T-helper 17 cell (primary cell): ENCODE data around the gene THADA. TPM values are rescaled to one million over a fixed set of nuclear protein-coding genes. Genes with fewer than 3 reads are reported as not detected.

Experiments used
- ATAC-seq: fragments of 150-1000 bp; cut with Tn5 transposase; 2 replicates; pipeline ENCODE4 v1.10.0; 2021; ENCODE audit warnings: mild to moderate bottlenecking, moderate library complexity
- DNase-seq, 3 donors: peaks; one replicate each; pipeline versions ENCODE4 v3.0.0 to v3.0.0-alpha.2; 2020 to 2021
- H3K9me3 ChIP-seq: one replicate; pipeline ENCODE4 v1.7.0; 2013; ENCODE audit warnings: low read length, mild to moderate bottlenecking; ENCODE audit not compliant: control insufficient read depth, poor library complexity, severe bottlenecking
- H3K27ac Mint-ChIP-seq: one replicate; pipeline ENCODE4 v1.8.0; 2022; ENCODE audit warnings: mild to moderate bottlenecking, moderate library complexity, mixed read lengths
- H3K27me3 Mint-ChIP-seq: one replicate; pipeline ENCODE4 v1.8.0; 2022; ENCODE audit warnings: mixed read lengths
- H3K36me3 Mint-ChIP-seq: one replicate; pipeline ENCODE4 v1.8.0; 2022; ENCODE audit warnings: low read depth, mixed read lengths
- H3K4me1 Mint-ChIP-seq: one replicate; pipeline ENCODE4 v1.8.0; 2022; ENCODE audit warnings: mild to moderate bottlenecking, mixed read lengths
- H3K4me3 Mint-ChIP-seq: one replicate; pipeline ENCODE4 v1.8.0; 2022; ENCODE audit warnings: mild to moderate bottlenecking, moderate library complexity, mixed read lengths
- total RNA-seq, 4 donors: library from RNA in 2 of 4; stranded (reverse) in 2 of 4; gene quantifications; one replicate each; pipeline ENCODE4 v1.2.3 and lab custom pipeline; 2022 to 2026

The THADA gene
- total RNA-seq, 2 donors from 2014 or later = 40.1 to 41.0 TPM

GRCh38 chr2:43474273-43474672 lies 121.6 kb downstream of the THADA start:
- Mint-ChIP-seq H3K36me3 (peaks cover 20% of the 10 kb centered on the region), H3K27ac (no peak overlapping the region), H3K4me1 (peaks cover 11% of the 10 kb centered on the region), H3K4me3 (no peak overlapping the region), H3K27me3 (no peaks in the 10 kb centered on the region)
- no peak for DNase-seq
- no peak for ATAC-seq
- no peaks in the 10 kb centered on the region for H3K9me3 ChIP-seq

GRCh38 chr2:43473767-43474166 lies 122.1 kb downstream of the THADA start:
- Mint-ChIP-seq H3K36me3 (peaks cover 20% of the 10 kb centered on the region), H3K27ac (no peak overlapping the region), H3K4me3 (no peak overlapping the region), H3K4me1 (peaks cover 14% of the 10 kb centered on the region), H3K27me3 (no peaks in the 10 kb centered on the region)
- ATAC-seq = no peak
- no peak for DNase-seq
- H3K9me3 ChIP-seq = no peaks in the 10 kb centered on the region

DNA sequence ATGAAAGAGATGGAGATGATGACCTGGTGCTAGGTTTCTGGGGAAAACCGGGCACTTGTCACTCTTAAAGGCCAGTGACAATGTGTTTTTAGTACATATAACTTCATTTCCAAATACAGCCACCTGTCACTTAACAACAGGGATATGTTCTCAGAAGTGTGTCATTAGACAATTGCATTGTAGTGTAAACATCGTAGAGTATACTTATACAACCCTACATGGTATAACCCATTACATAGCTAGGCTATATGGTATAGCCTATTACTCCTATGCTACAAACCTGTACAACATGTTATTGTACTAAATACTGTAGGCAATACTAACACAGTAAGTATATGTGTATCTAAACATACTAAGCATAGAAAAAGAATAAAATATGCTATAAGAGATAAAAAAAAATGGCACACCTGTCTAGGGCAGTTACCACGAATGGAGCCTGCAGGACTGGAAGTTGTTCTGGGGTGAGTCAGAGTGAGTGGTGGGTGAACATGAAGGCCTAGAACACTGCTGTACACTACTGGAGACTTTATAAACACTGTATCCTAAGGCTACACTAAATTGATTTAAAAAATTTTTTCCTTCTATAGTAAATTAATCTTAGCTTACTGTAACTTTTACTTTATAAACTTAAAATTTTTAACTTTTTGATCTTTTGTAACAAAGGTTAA lies 123.2 kb downstream of the THADA start:
- no peak overlapping the region for H3K4me3 Mint-ChIP-seq

GRCh38 chr2:43469713-43470112 lies 126.1 kb downstream of the THADA start:
- Mint-ChIP-seq H3K4me3 (no peak overlapping the region), H3K27me3 (no peaks in the 10 kb centered on the region), H3K36me3 (peaks cover 19% of the 10 kb centered on the region), H3K27ac (no peak overlapping the region), H3K4me1 (peaks cover 15% of the 10 kb centered on the region)
- H3K9me3 ChIP-seq = no peaks in the 10 kb centered on the region
- DNase-seq (no peak), ATAC-seq (no peak)

More for the DNA sequence above, 123.2 kb downstream of the THADA start:
- Mint-ChIP-seq H3K27ac (no peak overlapping the region), H3K36me3 (peaks cover 17% of the 10 kb centered on the region), H3K27me3 (no peaks in the 10 kb centered on the region), H3K4me1 (peaks cover 13% of the 10 kb centered on the region)
- no peak for ATAC-seq
- H3K9me3 ChIP-seq = no peaks in the 10 kb centered on the region
- DNase-seq = no peak

- no peak for ATAC-seq
- Mint-ChIP-seq H3K27me3 (no peaks in the 10 kb centered on the region), H3K27ac (no peak overlapping the region), H3K36me3 (peaks cover 16% of the 10 kb centered on the region), H3K4me1 (peaks cover 13% of the 10 kb centered on the region), H3K4me3 (no peak overlapping the region)
- H3K9me3 ChIP-seq = no peaks in the 10 kb centered on the region
- DNase-seq = no peak
Observed at GRCh38 chr2:43469094-43469493, 126.7 kb downstream of the THADA start.

DNA sequence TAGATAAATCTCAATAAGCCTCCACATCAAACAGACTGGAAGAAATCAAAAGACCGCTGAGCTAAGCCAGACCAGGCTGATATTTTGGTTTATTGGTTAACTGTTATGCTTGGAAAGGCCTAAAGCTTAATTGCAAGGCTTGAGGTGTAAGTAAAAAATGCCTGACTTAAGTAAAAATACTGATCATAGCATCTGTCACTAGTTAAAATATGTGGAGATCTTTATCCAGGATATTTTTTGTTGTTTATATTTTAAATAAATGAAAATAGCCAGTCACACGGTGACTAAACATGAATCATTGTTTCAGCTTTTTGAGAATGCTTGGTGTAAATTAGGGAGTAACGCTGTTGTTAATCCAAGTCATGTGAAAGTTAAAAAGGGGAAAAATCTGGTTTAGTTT lies 127.9 kb downstream of the THADA start:
- H3K4me1 Mint-ChIP-seq = peaks cover 11% of the 10 kb centered on the region
- ATAC-seq = no peak
- H3K9me3 ChIP-seq = no peaks in the 10 kb centered on the region
- no peak for DNase-seq
- no peak overlapping the region for H3K4me3 Mint-ChIP-seq
- no peaks in the 10 kb centered on the region for H3K27me3 Mint-ChIP-seq
- H3K36me3 Mint-ChIP-seq = peaks cover 13% of the 10 kb centered on the region
- no peak overlapping the region for H3K27ac Mint-ChIP-seq

DNA sequence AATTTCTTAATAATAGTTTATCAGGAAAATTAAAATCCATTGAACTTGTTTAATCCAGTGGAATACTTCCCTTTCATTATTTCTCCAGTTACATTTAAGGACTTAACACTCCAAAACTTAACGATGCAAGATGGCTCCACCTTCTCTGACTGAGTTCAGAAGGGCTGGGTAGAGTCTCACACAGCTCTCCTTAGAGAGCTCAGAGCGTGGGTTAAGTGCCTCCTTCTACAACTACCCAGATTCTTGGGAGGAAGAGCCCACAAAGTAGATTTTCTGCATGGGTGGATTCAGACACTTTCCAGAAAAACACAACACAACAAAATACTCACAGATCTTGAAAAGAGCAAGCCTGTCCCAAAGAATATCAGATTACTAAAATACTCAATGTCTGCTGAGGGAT lies 130.6 kb downstream of the THADA start:
- Mint-ChIP-seq H3K36me3 (peaks cover 10% of the 10 kb centered on the region), H3K4me3 (no peak overlapping the region), H3K4me1 (peaks cover 17% of the 10 kb centered on the region), H3K27ac (peak overlapping the region; percentile 84), H3K27me3 (no peaks in the 10 kb centered on the region)
- DNase-seq (no peak), ATAC-seq (no peak)
- no peaks in the 10 kb centered on the region for H3K9me3 ChIP-seq

GRCh38 chr2:43464590-43464989 lies 131.2 kb downstream of the THADA start:
- H3K36me3 Mint-ChIP-seq = peaks cover 10% of the 10 kb centered on the region
- H3K4me1 Mint-ChIP-seq = peaks cover 17% of the 10 kb centered on the region
- no peak for DNase-seq
- no peak for ATAC-seq
- H3K27me3 Mint-ChIP-seq = no peaks in the 10 kb centered on the region
- no peaks in the 10 kb centered on the region for H3K9me3 ChIP-seq
- H3K4me3 Mint-ChIP-seq = no peak overlapping the region
- peak overlapping the region; percentile 84 for H3K27ac Mint-ChIP-seq

- ATAC-seq (no peak), DNase-seq (no peak)
- Mint-ChIP-seq H3K4me3 (no peak overlapping the region), H3K4me1 (peaks cover 12% of the 10 kb centered on the region), H3K27me3 (no peaks in the 10 kb centered on the region), H3K27ac (no peak overlapping the region), H3K36me3 (peaks cover 10% of the 10 kb centered on the region)
- no peaks in the 10 kb centered on the region for H3K9me3 ChIP-seq
Observed at GRCh38 chr2:43462866-43463641, 132.8 kb downstream of the THADA start.

GRCh38 chr2:43461453-43462073 lies 134.3 kb downstream of the THADA start:
- H3K9me3 ChIP-seq = no peaks in the 10 kb centered on the region
- H3K36me3 Mint-ChIP-seq = peaks cover 12% of the 10 kb centered on the region
- no peaks in the 10 kb centered on the region for H3K27me3 Mint-ChIP-seq
- DNase-seq (no peak), ATAC-seq (no peak)
- H3K4me3 Mint-ChIP-seq = no peak overlapping the region
- H3K27ac Mint-ChIP-seq = no peak overlapping the region
- H3K4me1 Mint-ChIP-seq = peaks cover 17% of the 10 kb centered on the region

DNA sequence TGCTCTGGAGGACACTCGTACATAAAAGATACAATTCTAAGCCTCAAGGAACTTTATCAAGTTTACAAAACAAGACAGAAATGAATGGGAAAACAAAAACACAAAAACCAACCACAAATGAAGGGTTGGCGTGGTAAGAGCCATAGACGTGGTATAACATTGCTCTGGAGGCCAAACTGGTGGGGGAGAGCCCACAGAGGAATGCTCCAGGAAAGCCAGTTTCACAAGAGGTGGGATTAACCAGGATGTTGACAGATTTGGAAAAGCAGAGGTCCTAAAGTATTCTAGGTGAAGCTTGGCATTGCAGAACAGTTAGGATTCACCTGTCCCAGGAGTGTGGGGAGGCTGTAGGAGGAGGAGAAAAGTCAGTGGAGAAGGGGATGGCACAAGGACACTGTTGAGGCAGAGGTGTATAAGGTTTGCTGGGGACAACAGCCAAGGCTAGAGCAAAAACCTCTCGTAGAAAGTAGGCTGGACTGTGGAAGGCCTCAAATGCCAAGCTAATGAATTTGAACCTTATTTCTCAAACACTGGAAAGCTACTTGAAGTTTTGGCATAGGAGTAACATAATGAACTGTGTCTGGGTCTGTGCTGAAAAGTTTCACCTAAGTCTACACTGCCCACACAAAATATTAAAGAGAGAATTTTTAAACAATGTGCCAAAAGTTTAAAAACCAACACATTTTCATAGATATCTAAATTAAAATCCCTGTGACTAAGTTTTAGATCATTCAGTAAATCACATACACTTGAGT lies 135.1 kb downstream of the THADA start:
- no peak for DNase-seq
- H3K27me3 Mint-ChIP-seq = no peaks in the 10 kb centered on the region
- H3K4me3 Mint-ChIP-seq = no peak overlapping the region
- H3K4me1 Mint-ChIP-seq = peaks cover 14% of the 10 kb centered on the region
- no peaks in the 10 kb centered on the region for H3K9me3 ChIP-seq
- no peak for ATAC-seq
- H3K27ac Mint-ChIP-seq = peak overlapping the region; percentile 41
- H3K36me3 Mint-ChIP-seq = peaks cover 8% of the 10 kb centered on the region

- ATAC-seq = no peak
- Mint-ChIP-seq H3K4me1 (peaks cover 13% of the 10 kb centered on the region), H3K27ac (peak overlapping the region; percentile 41), H3K27me3 (no peaks in the 10 kb centered on the region), H3K36me3 (peaks cover 10% of the 10 kb centered on the region), H3K4me3 (no peak overlapping the region)
- no peak for DNase-seq
- no peaks in the 10 kb centered on the region for H3K9me3 ChIP-seq
Observed at GRCh38 chr2:43460174-43460546, 135.7 kb downstream of the THADA start.
